Heart right ventricle (tissue), 16 donors: ENCODE data around the gene PPIE. TPM values are rescaled to one million over a fixed set of nuclear protein-coding genes. Genes with fewer than 3 reads are reported as not detected.

Source experiments
- ATAC-seq, 8 donors: fragments of 200-7000 bp; cut with Tn5 transposase; one replicate each; pipeline ENCODE4 v1.9.1; 2020; ENCODE audit warnings: mild to moderate bottlenecking in 8 of 8, moderate library complexity in 8 of 8, moderate number of reproducible peaks in 1 of 8
- DNase-seq, 2 donors: peaks; one replicate each; pipeline ENCODE4 v3.0.0-alpha.2; 2020
- H3K27ac ChIP-seq, 10 donors: fragments of 200-600 bp; sonication (generic) in 2 of 10; one replicate each; pipeline versions ENCODE4 v1.5.0 to v1.8.0; 2020 to 2022; ENCODE audit warnings: mild to moderate bottlenecking in 3 of 10
- H3K27me3 ChIP-seq, 7 donors: fragments of 200-600 bp; one replicate each; pipeline ENCODE4 v1.8.0; 2021 to 2022; ENCODE audit warnings: mild to moderate bottlenecking in 2 of 7
- H3K36me3 ChIP-seq, 9 donors: fragments of 200-600 bp; sonication (generic) in 1 of 9; one replicate each; pipeline versions ENCODE4 v1.5.0 to v1.8.0; 2020 to 2022; ENCODE audit warnings: mild to moderate bottlenecking in 2 of 9
- H3K4me1 ChIP-seq, 9 donors: fragments of 200-600 bp; sonication (generic) in 1 of 9; one replicate each; pipeline versions ENCODE4 v1.5.0 to v1.8.0; 2020 to 2022; ENCODE audit warnings: mild to moderate bottlenecking in 4 of 9
- H3K4me3 ChIP-seq, 10 donors: fragments of 200-600 bp; sonication (generic) in 2 of 10; one replicate each; pipeline versions ENCODE4 v1.5.0 to v1.8.0; 2020 to 2022; ENCODE audit warnings: mild to moderate bottlenecking in 7 of 10, moderate library complexity in 2 of 10
- H3K9me3 ChIP-seq, 11 donors: fragments of 200-600 bp in 10 of 11; sonication (generic) in 2 of 11; one replicate each; pipeline versions ENCODE4 v1.5.0 to v1.8.0; 2013 to 2022; ENCODE audit warnings: mild to moderate bottlenecking in 2 of 11, control low read depth in 1 of 11, moderate library complexity in 1 of 11
- CTCF ChIP-seq, 9 donors: fragments of 200-600 bp; sonication (generic) in 2 of 9; IDR thresholded peaks; one replicate each; pipeline versions ENCODE4 v1.5.0 to v1.8.0; 2021 to 2022; ENCODE audit warnings: antibody characterized with exemption in 9 of 9, mild to moderate bottlenecking in 5 of 9, moderate library complexity in 1 of 9
- WGBS, 2 donors: extraction: QIAGEN DNeasy Blood & Tissue Kit; methylation state at CpG; one replicate each; pipeline ENCODE4 v1.1.7; 2013; ENCODE audit warnings: inconsistent platforms in 1 of 2; 5-methylcytosine and 5-hydroxymethylcytosine counted together
- intact Hi-C, 10 donors: fragments of 100-400 bp; cut with DNase I; formaldehyde crosslinking; loops; one replicate each; pipeline versions ENCODE4 v1.11.1 to v1.14.2; 2022
- polyA plus RNA-seq, 2 donors: library from polyadenylated mRNA; stranded (reverse); fragments of 200-250 nt; gene quantifications; one replicate each; pipeline ENCODE4 v1.2.3, GENCODE V29; 2013
- total RNA-seq, 10 donors: library from RNA; stranded (reverse); fragmentation: NEBNext Ultra II Directional in 3 of 10; extraction: Animal tissue kit (Norgen Biotek cat#: 25700) in 3 of 10; gene quantifications; one replicate each; pipeline versions ENCODE4 v1.2.1 to v1.2.4, GENCODE V29; 2021 to 2023
- donor health status: Arrhythmogenic right ventricular cardiomyopathy.
- donor health status: ischemic (EF 13 %, LVEDD 7.1; RV severe dilation, severe dysfunction).
- donor health status: healthy with polysubstance abuse.
- donor health status: DM: no; HTN: yes; CAD: no.
- donor health status: DM: no; HTN: no; CAD: no.
- donor health status: ischemic (EF 25% LVEDD 6.9; RV normal size, moderate dysfunction).
- donor health status: ischemic (EF 25% LVEDD 5.7; RV mildly dilated, moderate dysfunction).
- donor health status: healthy.
- donor health status: DM: yes; HTN: yes; CAD: no.
- donor health status: Ischemic cardiomyopathy.
- donor health status: ischemic (EF 35%, LVEDD 5.7; RV mildly dilated, moderate dysfunction).
- donor health status: nonischemic (EF 11% LVEDD 7.7; RV severe dilation, severe dysfunction).
- donor health status: DM: yes; HTN: yes; CAD: no.
- donor health status: PGD.
- donor health status: ischemic (EF 29% LVEDD 5.4; RV normal size, mild dysfunction).
- donor health status: nonischemic (EF 23%, LVEDD 6.1; RV moderate dilation, normal function).

The PPIE gene
- total and polyA plus RNA-seq, 12 donors: 28.0 to 49.5 (median 31.3) TPM

- 13 to 18% methylated on average over 22 to 28 of the region's 28 CpGs for WGBS, 2 donors
- Histone ChIP-seq H3K4me3 (peak overlapping the region in 8 of 10 donors; percentile 25 to 53 (median 44)), H3K4me1 (peaks cover 0 to 23% (median 20%) of the 10 kb centered on the region in 9 donors), H3K36me3 (no peaks in the 10 kb centered on the region), H3K9me3 (no peaks in the 10 kb centered on the region), H3K27me3 (peaks cover 11 to 89% (median 57%) of the 10 kb centered on the region in 7 donors), H3K27ac (no peak overlapping the region)
- intact Hi-C loops: no loop called here
- no peak for TF ChIP-seq CTCF (IDR thresholded peaks at IDR 0.05)
- no peak for ATAC-seq
- DNase-seq: no peak
Observed at GRCh38 chr1:39690794-39691382, 47.8 kb upstream of the PPIE start.

DNA sequence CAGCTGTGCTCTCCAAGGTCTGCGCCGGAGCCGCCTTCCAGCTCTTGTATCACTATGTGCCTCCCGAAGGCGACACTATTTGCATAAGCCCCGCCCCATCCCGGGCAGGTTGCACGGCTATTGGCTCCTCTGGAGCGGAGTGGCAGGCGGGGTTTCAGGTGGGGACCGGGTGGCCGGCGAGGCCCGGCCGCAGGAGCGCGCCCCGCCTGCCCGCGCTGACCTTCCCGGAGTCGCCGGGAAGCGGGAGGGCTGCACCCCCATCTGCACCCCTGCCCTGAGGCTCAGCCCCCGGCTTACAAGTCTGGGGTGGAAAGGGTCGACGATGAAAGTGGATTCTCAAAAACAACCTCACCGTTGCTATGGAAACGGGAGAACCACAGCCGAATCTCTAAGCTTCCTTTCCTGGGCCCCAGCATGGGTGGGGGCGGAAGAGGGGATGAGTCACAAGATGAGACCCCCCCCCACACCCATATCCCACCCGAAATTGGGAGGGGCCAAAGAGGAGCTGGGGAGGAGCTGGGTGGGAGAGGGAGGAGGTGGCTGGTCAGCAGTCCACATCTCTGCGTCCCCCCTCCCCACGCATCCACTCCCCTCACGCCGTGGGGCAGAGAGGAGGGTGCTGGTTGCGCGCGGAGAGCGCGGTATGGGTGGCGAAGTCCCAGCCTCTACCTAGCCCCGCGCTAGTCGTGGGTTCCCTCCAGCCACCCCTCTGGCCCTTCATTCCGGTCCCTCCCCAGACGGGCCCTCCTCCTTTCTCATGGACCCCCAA, 47.1 kb upstream of the PPIE start, which contains the start of gene HPCAL4:
TSS of gene HPCAL4 (minus strand) at position 51 of the 769 bp plus-strand sequence. CDS start 6,830 bp downstream, outside the sequence.
- ATAC-seq (peak; percentile 93 to 98 (median 96)), DNase-seq (peak; percentile 89 to 90)
- H3K27ac ChIP-seq: no peak within 1 kb of the TSS
- H3K36me3 ChIP-seq: no peaks in the 10 kb centered on the region
- H3K9me3 ChIP-seq: no peaks in the 10 kb centered on the region
- no peak for TF ChIP-seq CTCF (IDR thresholded peaks at IDR 0.05)
- WGBS, 2 donors: 2% methylated on average over 43 to 47 of the region's 47 CpGs
- intact Hi-C loops: no loop called here
- H3K4me3 ChIP-seq: peak within 1 kb of the TSS; percentile 4 to 53 (median 40)
- H3K27me3 ChIP-seq: peaks cover 11 to 88% (median 54%) of the 10 kb centered on the region in 7 donors
- H3K4me1 ChIP-seq: peaks cover 0 to 23% (median 20%) of the 10 kb centered on the region in 9 donors

- H3K4me3 ChIP-seq: peak overlapping the region in 9 of 10 donors; percentile 4 to 53 (median 42)
- H3K4me1 ChIP-seq: peaks cover 0 to 23% (median 20%) of the 10 kb centered on the region in 9 donors
- WGBS, 2 donors: 10 to 11% methylated on average over 56 of the region's 56 CpGs
- DNase-seq (no peak), ATAC-seq (peak in 3 of 8 donors; percentile 5 to 26 (median 8))
- no peaks in the 10 kb centered on the region for H3K36me3 ChIP-seq
- peaks cover 11 to 86% (median 47%) of the 10 kb centered on the region in 7 donors for H3K27me3 ChIP-seq
- no peaks in the 10 kb centered on the region for H3K9me3 ChIP-seq
- TF ChIP-seq CTCF (IDR thresholded peaks at IDR 0.05): no peak
- H3K27ac ChIP-seq: no peak overlapping the region
- intact Hi-C loops: no loop called here
Observed at GRCh38 chr1:39692152-39693074, 46.3 kb upstream of the PPIE start.

DNA sequence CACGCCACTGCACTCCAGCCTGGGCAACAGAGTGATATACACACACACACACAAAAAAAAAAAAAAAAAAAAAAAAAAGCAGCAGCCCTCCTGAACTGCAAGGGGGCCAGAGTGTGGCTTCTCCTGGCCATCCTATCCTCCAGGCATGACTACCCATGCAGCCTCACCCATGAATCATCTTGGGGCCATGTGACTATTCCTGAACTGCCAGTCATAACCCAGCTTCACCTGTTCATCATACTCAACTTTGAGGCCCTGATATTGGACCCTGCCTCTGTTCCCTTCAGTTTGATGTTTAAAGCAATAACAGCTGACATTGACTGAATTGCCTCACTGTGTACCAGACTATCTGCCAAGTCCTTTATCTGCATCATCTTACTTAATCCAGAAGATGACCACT, 44.7 kb upstream of the PPIE start:
- no peak for TF ChIP-seq CTCF (IDR thresholded peaks at IDR 0.05)
- Histone ChIP-seq H3K36me3 (no peaks in the 10 kb centered on the region), H3K27me3 (peaks cover 11 to 73% (median 44%) of the 10 kb centered on the region in 7 donors), H3K4me1 (peaks cover 0 to 23% (median 16%) of the 10 kb centered on the region in 9 donors), H3K27ac (no peak overlapping the region), H3K9me3 (no peaks in the 10 kb centered on the region), H3K4me3 (no peak overlapping the region)
- ATAC-seq (no peak), DNase-seq (no peak)
- WGBS, 2 donors: 88 to 100% methylated on average over 1 of the region's 1 CpG
- intact Hi-C loops: no loop called here
